ENCODE measurements around the gene MBLAC1. TPM values are rescaled to one million over a fixed set of nuclear protein-coding genes. Genes with fewer than 3 reads are reported as not detected.
"Not testable (repeated sequence)": the region's sequence is repeated elsewhere in the genome, so short reads cannot be mapped to it uniquely, and the experiment has no call there.

The MBLAC1 gene
- total RNA-seq, 1 experiment from 2014 or later: 0.70 TPM

DNA sequence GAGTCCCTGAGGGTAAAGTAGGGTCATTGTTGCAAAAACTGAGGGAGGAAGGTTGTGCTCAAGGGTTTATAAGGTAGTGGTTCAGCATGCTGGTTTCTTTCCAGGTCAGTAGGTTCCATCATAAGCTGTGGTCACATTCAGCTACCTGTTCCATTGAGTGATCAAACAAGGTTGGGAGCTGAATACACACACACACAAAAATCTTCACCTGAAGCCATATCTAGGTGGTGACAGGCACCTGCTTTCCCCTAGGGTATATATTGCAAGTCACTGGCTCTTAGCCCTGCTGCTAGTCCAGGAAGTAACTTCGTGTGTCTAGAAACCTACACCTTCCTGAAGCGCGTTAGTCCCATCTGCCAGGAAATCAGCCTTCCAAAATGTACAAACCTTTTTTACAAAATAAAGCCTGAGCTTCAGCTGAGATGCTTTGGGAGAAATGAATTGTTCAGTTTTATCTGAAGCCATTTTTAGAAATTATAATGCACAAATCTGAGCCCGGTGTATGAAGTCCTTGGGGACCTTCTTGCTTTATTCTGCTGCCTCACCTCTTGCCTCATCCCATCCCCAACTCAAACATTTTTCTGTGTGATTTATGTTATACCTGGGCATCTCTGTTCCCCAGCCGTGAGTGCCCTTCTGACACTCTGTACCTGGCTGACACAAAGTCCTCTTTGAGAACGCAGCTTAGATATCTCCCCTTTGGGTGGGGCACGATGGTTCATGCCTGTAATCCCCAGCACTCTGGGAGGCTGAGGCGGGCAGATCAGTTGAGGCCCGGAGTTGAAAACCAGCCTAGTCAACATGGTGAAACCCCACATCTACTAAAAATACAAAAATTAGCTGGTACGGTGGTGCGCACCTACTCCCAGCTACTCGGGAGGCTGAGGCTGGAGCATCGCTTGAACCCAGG is 11.3 kb downstream of the MBLAC1 start:
- Histone ChIP-seq H3K9me2 (ENCODE audit: insufficient read depth) (no peaks in the 10 kb centered on the region), H3K4me2 (peak overlapping the region; percentile 56), H3F3A (ENCODE audit: insufficient read depth, low read depth) (peaks cover 59% of the 10 kb centered on the region), H3K36me3 (ENCODE audit: low read depth) (no peaks in the 10 kb centered on the region), H3K9me3 (ENCODE audit: insufficient read depth, low read depth) (no peaks in the 10 kb centered on the region), H3K4me3 (no peak overlapping the region), H3K79me2 (ENCODE audit: low read depth) (no peaks in the 10 kb centered on the region), H4K20me1 (ENCODE audit: insufficient read depth) (no peaks in the 10 kb centered on the region), H3K27ac (peak overlapping the region; percentile 61), H3K27me3 (ENCODE audit: insufficient read depth, low read depth) (no peaks in the 10 kb centered on the region), H3K4me1 (replicated peaks; ENCODE audit: insufficient read depth) (peaks cover 43% of the 10 kb centered on the region), H2AFZ (no peak overlapping the region)
- BruUV-seq (replicated peaks): no TSS peak
- intact Hi-C loops (cut with micrococcal nuclease; ENCODE audit: unreplicated experiment): loop anchor here (10.0 kb wide), 1 partner anchor 717 kb away; the partner anchor contains the start of gene SLC12A9
- DNase-seq: peak; percentile 55 to 98
- ChIA-PET CTCF (interaction anchor here (0.6 to 0.9 kb wide), 4 partner anchors 79 to 590 kb away, joined by 3 to 4 read pairs (median 4); no protein-coding TSS in a partner anchor), POLR2A (ENCODE audit: unreplicated experiment) (interaction anchor here (0.5 to 1.1 kb wide), 8 partner anchors 11 to 495 kb away, joined by 3 to 21 read pairs (median 4); partner anchors contain the start of genes LAMTOR4 and PPP1R35)
- TF ChIP-seq EZH2 (IDR thresholded peaks at IDR 0.05; ENCODE audit: low read depth): no peak
- no peak for TF ChIP-seq CTCF (conservative IDR thresholded peaks at IDR 0.05)

DNA sequence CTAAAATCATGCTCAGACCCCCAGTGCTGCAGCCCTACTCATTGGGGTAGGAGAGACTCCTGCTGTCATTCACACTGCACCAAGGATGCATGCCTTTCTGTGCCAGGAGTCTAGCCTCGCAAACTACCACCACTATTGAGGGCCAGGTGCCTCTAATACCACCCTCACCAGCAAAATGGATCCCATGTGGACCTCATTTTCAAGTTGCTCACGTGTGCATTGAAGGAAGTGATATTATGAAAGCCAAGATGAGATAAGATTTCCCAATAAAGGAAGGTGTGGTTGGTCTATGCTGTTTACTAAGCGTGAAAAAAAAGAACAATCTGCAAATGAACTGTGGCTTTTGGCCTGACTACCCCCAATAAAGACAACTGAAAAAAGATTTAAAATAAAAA is 14.8 kb downstream of the MBLAC1 start:
- H3K4me1 ChIP-seq (replicated peaks; ENCODE audit: insufficient read depth): peaks cover 49% of the 10 kb centered on the region
- H3K9me3 ChIP-seq (ENCODE audit: insufficient read depth, low read depth): no peaks in the 10 kb centered on the region
- H3K9me2 ChIP-seq (ENCODE audit: insufficient read depth): no peaks in the 10 kb centered on the region
- peak in 1 of 2 experiments; percentile 78 for DNase-seq
- no peaks in the 10 kb centered on the region for H3K27me3 ChIP-seq (ENCODE audit: insufficient read depth, low read depth)
- ChIA-PET CTCF (no interaction called here), POLR2A (ENCODE audit: unreplicated experiment) (interaction anchor here (0.6 kb wide), 1 partner anchor 248 kb away, joined by 13 read pairs; no protein-coding TSS in a partner anchor)
- H3K36me3 ChIP-seq (ENCODE audit: low read depth): no peaks in the 10 kb centered on the region
- H3F3A ChIP-seq (ENCODE audit: insufficient read depth, low read depth): peaks cover 72% of the 10 kb centered on the region
- H3K27ac ChIP-seq: peak overlapping the region; percentile 83
- intact Hi-C loops (cut with micrococcal nuclease; ENCODE audit: unreplicated experiment): no loop called here
- H2AFZ ChIP-seq: no peak overlapping the region
- peak overlapping the region; percentile 53 for H3K4me2 ChIP-seq
- no peak for TF ChIP-seq CTCF (conservative IDR thresholded peaks at IDR 0.05)
- TF ChIP-seq EZH2 (IDR thresholded peaks at IDR 0.05; ENCODE audit: low read depth): no peak
- H3K4me3 ChIP-seq: no peak overlapping the region
- H4K20me1 ChIP-seq (ENCODE audit: insufficient read depth): no peaks in the 10 kb centered on the region
- no TSS peak for BruUV-seq (replicated peaks)
- no peaks in the 10 kb centered on the region for H3K79me2 ChIP-seq (ENCODE audit: low read depth)

GRCh38 chr7:100142461-100142860 is 15.7 kb downstream of the MBLAC1 start:
- peaks cover 53% of the 10 kb centered on the region for H3K4me1 ChIP-seq (replicated peaks; ENCODE audit: insufficient read depth)
- no TSS peak for BruUV-seq (replicated peaks)
- H3K79me2 ChIP-seq (ENCODE audit: low read depth): no peaks in the 10 kb centered on the region
- H3K4me3 ChIP-seq: no peak overlapping the region
- no peak overlapping the region for H3K4me2 ChIP-seq
- no peak for DNase-seq
- H3K9me2 ChIP-seq (ENCODE audit: insufficient read depth): no peaks in the 10 kb centered on the region
- no peaks in the 10 kb centered on the region for H3K36me3 ChIP-seq (ENCODE audit: low read depth)
- intact Hi-C loops (cut with micrococcal nuclease; ENCODE audit: unreplicated experiment): no loop called here
- no peak overlapping the region for H2AFZ ChIP-seq
- H3F3A ChIP-seq (ENCODE audit: insufficient read depth, low read depth): peaks cover 74% of the 10 kb centered on the region
- CTCF ChIA-PET: no interaction called here
- no peak for TF ChIP-seq CTCF (conservative IDR thresholded peaks at IDR 0.05)
- TF ChIP-seq EZH2 (IDR thresholded peaks at IDR 0.05; ENCODE audit: low read depth): no peak
- no peak overlapping the region for H3K27ac ChIP-seq
- H3K9me3 ChIP-seq (ENCODE audit: insufficient read depth, low read depth): no peaks in the 10 kb centered on the region
- POLR2A ChIA-PET (ENCODE audit: unreplicated experiment): no interaction called here
- H4K20me1 ChIP-seq (ENCODE audit: insufficient read depth): no peaks in the 10 kb centered on the region
- no peaks in the 10 kb centered on the region for H3K27me3 ChIP-seq (ENCODE audit: insufficient read depth, low read depth)

DNA sequence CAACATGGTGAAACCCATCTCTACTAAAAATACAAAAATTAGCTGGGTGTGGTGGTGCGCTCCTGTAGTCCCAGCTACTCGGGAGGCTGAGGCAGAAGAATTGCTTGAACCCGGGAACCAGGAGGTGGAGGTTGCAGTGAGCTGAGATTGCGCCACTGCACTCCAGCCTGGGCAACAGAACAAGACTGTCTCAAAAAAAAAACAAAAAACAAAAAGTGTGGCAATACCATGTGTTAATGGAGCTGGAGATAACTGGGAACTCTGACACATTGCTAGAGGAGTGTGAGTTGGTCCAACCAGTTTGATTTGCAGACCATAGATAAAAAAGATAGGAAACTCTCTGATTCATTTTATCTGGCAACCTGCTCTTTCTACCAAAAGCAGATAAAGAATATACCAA is 19.6 kb downstream of the MBLAC1 start:
- peaks cover 43% of the 10 kb centered on the region for H3F3A ChIP-seq (ENCODE audit: insufficient read depth, low read depth)
- BruUV-seq (replicated peaks); H3K9me2 ChIP-seq (ENCODE audit: insufficient read depth); H2AFZ ChIP-seq; intact Hi-C loops (cut with micrococcal nuclease; ENCODE audit: unreplicated experiment); H3K27me3 ChIP-seq (ENCODE audit: insufficient read depth, low read depth); H3K36me3 ChIP-seq (ENCODE audit: low read depth); H3K9me3 ChIP-seq (ENCODE audit: insufficient read depth, low read depth); H4K20me1 ChIP-seq (ENCODE audit: insufficient read depth); H3K27ac ChIP-seq; H3K4me3 ChIP-seq: not testable (repeated sequence)
- peak overlapping the region; percentile 45 for H3K4me2 ChIP-seq
- ChIA-PET POLR2A (ENCODE audit: unreplicated experiment) (interaction anchor here (0.5 kb wide), 1 partner anchor 44 kb away, joined by 4 read pairs; no protein-coding TSS in a partner anchor), CTCF (interaction anchor here (0.6 kb wide), 1 partner anchor 64 kb away, joined by 4 read pairs; no protein-coding TSS in a partner anchor)
- H3K4me1 ChIP-seq (replicated peaks; ENCODE audit: insufficient read depth): peaks cover 48% of the 10 kb centered on the region
- H3K79me2 ChIP-seq (ENCODE audit: low read depth): peaks cover 24% of the 10 kb centered on the region
- peak in 1 of 2 experiments; percentile 84 for DNase-seq
